Nephron progenitor cell (in vitro differentiated cells): Measurements from ENCODE around the gene DGLUCY.
"Not testable (repeated sequence)": the region's sequence is repeated elsewhere in the genome, so short reads cannot be mapped to it uniquely, and the experiment has no call there.

Experiments used
- DNase-seq: peaks from one replicate; pipeline ENCODE4 v3.0.0; 2021
- H3K27ac Mint-ChIP-seq: 2 replicates; pipeline ENCODE4 v1.8.0; 2021; ENCODE audit warnings: mild to moderate bottlenecking, moderate library complexity, mixed read lengths
- H3K27me3 Mint-ChIP-seq: 2 replicates; pipeline ENCODE4 v1.8.0; 2021; ENCODE audit warnings: mild to moderate bottlenecking, low read depth, mixed read lengths; ENCODE audit not compliant: poor library complexity
- H3K36me3 Mint-ChIP-seq: 2 replicates; pipeline ENCODE4 v1.8.0; 2021; ENCODE audit warnings: low read depth, mixed read lengths
- H3K4me1 Mint-ChIP-seq: 2 replicates; pipeline ENCODE4 v1.8.0; 2021; ENCODE audit warnings: mixed read lengths
- H3K4me3 Mint-ChIP-seq: 2 replicates; pipeline ENCODE4 v1.8.0; 2021; ENCODE audit warnings: mild to moderate bottlenecking, moderate library complexity, mixed read lengths
- H3K9me3 Mint-ChIP-seq: 2 replicates; pipeline ENCODE4 v1.8.0; 2021; ENCODE audit warnings: mild to moderate bottlenecking, moderate library complexity, mixed read lengths
- TF ChIP-seq, protein P1 (sequence below): fragments of 200-600 bp; sonication (generic); IDR thresholded peaks from 2 replicates; pipeline ENCODE4 v1.5.0; 2021; ENCODE audit warnings: antibody characterized with exemption

The DGLUCY gene

GRCh38 chr14:91223028-91223783 is 109.3 kb downstream of the DGLUCY start:
- H3K9me3 Mint-ChIP-seq: no peaks in the 10 kb centered on the region
- H3K4me1 Mint-ChIP-seq: peaks cover 18% of the 10 kb centered on the region
- peaks cover 46% of the 10 kb centered on the region for H3K36me3 Mint-ChIP-seq
- no peak overlapping the region for H3K27ac Mint-ChIP-seq
- H3K4me3 Mint-ChIP-seq: no peak overlapping the region
- DNase-seq: no peak
- TF ChIP-seq, protein P1, sequence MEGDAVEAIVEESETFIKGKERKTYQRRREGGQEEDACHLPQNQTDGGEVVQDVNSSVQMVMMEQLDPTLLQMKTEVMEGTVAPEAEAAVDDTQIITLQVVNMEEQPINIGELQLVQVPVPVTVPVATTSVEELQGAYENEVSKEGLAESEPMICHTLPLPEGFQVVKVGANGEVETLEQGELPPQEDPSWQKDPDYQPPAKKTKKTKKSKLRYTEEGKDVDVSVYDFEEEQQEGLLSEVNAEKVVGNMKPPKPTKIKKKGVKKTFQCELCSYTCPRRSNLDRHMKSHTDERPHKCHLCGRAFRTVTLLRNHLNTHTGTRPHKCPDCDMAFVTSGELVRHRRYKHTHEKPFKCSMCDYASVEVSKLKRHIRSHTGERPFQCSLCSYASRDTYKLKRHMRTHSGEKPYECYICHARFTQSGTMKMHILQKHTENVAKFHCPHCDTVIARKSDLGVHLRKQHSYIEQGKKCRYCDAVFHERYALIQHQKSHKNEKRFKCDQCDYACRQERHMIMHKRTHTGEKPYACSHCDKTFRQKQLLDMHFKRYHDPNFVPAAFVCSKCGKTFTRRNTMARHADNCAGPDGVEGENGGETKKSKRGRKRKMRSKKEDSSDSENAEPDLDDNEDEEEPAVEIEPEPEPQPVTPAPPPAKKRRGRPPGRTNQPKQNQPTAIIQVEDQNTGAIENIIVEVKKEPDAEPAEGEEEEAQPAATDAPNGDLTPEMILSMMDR: no peak
- peaks cover 7% of the 10 kb centered on the region for H3K27me3 Mint-ChIP-seq

GRCh38 chr14:91225025-91225424 is 111.2 kb downstream of the DGLUCY start:
- Mint-ChIP-seq H3K4me1 (peaks cover 24% of the 10 kb centered on the region), H3K9me3 (peaks cover 3% of the 10 kb centered on the region), H3K36me3 (peaks cover 51% of the 10 kb centered on the region), H3K27me3 (peaks cover 7% of the 10 kb centered on the region), H3K4me3 (no peak overlapping the region), H3K27ac (no peak overlapping the region)
- TF ChIP-seq, protein P1: no peak
- no peak for DNase-seq

GRCh38 chr14:91226360-91226759 is 112.5 kb downstream of the DGLUCY start:
- not testable (repeated sequence) for H3K4me3 Mint-ChIP-seq, H3K27ac Mint-ChIP-seq, DNase-seq, H3K27me3 Mint-ChIP-seq
- peaks cover 24% of the 10 kb centered on the region for H3K4me1 Mint-ChIP-seq
- H3K36me3 Mint-ChIP-seq: peaks cover 62% of the 10 kb centered on the region
- peaks cover 14% of the 10 kb centered on the region for H3K9me3 Mint-ChIP-seq

GRCh38 chr14:91227183-91227628 is 113.3 kb downstream of the DGLUCY start:
- TF ChIP-seq, protein P1: no peak
- peaks cover 62% of the 10 kb centered on the region for H3K36me3 Mint-ChIP-seq

GRCh38 chr14:91228112-91229004 is 114.5 kb downstream of the DGLUCY start:
- TF ChIP-seq, protein P1: no peak
- no peaks in the 10 kb centered on the region for H3K27me3 Mint-ChIP-seq
- no peak for DNase-seq
- no peak overlapping the region for H3K27ac Mint-ChIP-seq
- H3K4me3 Mint-ChIP-seq: no peak overlapping the region
- H3K36me3 Mint-ChIP-seq: peaks cover 60% of the 10 kb centered on the region
- H3K4me1 Mint-ChIP-seq: peaks cover 29% of the 10 kb centered on the region
- H3K9me3 Mint-ChIP-seq: peaks cover 23% of the 10 kb centered on the region

More at GRCh38 chr14:91227183-91227628, 113.3 kb downstream of the DGLUCY start:
- peaks cover 25% of the 10 kb centered on the region for H3K4me1 Mint-ChIP-seq
- no peak overlapping the region for H3K4me3 Mint-ChIP-seq
- DNase-seq: no peak
- no peak overlapping the region for H3K27ac Mint-ChIP-seq
- H3K9me3 Mint-ChIP-seq: peaks cover 19% of the 10 kb centered on the region
- H3K27me3 Mint-ChIP-seq: peaks cover under 1% of the 10 kb centered on the region

- Mint-ChIP-seq H3K9me3 (peaks cover 23% of the 10 kb centered on the region), H3K4me1 (peaks cover 29% of the 10 kb centered on the region), H3K4me3 (no peak overlapping the region), H3K27me3 (no peaks in the 10 kb centered on the region), H3K36me3 (peaks cover 57% of the 10 kb centered on the region), H3K27ac (no peak overlapping the region)
- TF ChIP-seq, protein P1: no peak
- no peak for DNase-seq
These were observed 115.1 kb downstream of the DGLUCY start for GRCh38 chr14:91229005-91229382.
